Trophoblast cell (in vitro differentiated cells and primary cell): ENCODE results near the gene PER3.
A peak's percentile ranks its signal among the peaks of the same experiment; 100 is the strongest.

Experiments
- DNase-seq, 2 donors: peaks; one replicate each; pipeline ENCODE4 v3.0.0-alpha.2; 2016
- H2AFZ ChIP-seq: 2 replicates; pipeline ENCODE4 v1.6.1; 2013; ENCODE audit warnings: low read length, moderate library complexity, mild to moderate bottlenecking; ENCODE audit not compliant: insufficient read depth, poor library complexity
- H2AK5ac ChIP-seq: 2 replicates; pipeline ENCODE4 v1.6.1; 2013; ENCODE audit warnings: mild to moderate bottlenecking, low read length
- H2BK120ac ChIP-seq: 2 replicates; pipeline ENCODE4 v1.6.1; 2013; ENCODE audit warnings: low read length, mild to moderate bottlenecking, moderate library complexity; ENCODE audit not compliant: insufficient read depth, poor library complexity
- H2BK12ac ChIP-seq: 2 replicates; pipeline ENCODE4 v1.6.1; 2013; ENCODE audit warnings: mild to moderate bottlenecking, low read length, moderate library complexity
- H2BK5ac ChIP-seq: 2 replicates; pipeline ENCODE4 v1.6.1; 2013; ENCODE audit warnings: low read length, low read depth, moderate library complexity, mild to moderate bottlenecking; ENCODE audit not compliant: poor library complexity
- H3K14ac ChIP-seq: 2 replicates; pipeline ENCODE4 v1.6.1; 2013; ENCODE audit warnings: mild to moderate bottlenecking, low read length
- H3K18ac ChIP-seq: 2 replicates; pipeline ENCODE4 v1.6.1; 2013; ENCODE audit warnings: mild to moderate bottlenecking, low read length
- H3K23ac ChIP-seq: 2 replicates; pipeline ENCODE4 v1.6.1; 2013; ENCODE audit warnings: low read length
- H3K27ac ChIP-seq: 2 replicates; pipeline ENCODE4 v1.5.1; 2013; ENCODE audit warnings: low read depth, mild to moderate bottlenecking, inconsistent platforms, low read length, moderate library complexity
- H3K27me3 ChIP-seq: 2 replicates; pipeline ENCODE4 v1.6.1; 2013; ENCODE audit warnings: inconsistent platforms, mild to moderate bottlenecking, low read length, moderate library complexity; ENCODE audit not compliant: insufficient read depth
- H3K36me3 ChIP-seq, 2 experiments: 1 replicate in 1 of 2; 2 replicates in 1 of 2; pipeline ENCODE4 v1.6.1; 2013; ENCODE audit warnings: low read length in 2 of 2, mild to moderate bottlenecking in 2 of 2, moderate library complexity in 1 of 2; ENCODE audit not compliant: insufficient read depth in 2 of 2, control insufficient read depth in 1 of 2
- H3K4ac ChIP-seq: 2 replicates; pipeline ENCODE4 v1.6.1; 2013; ENCODE audit warnings: low read depth, mild to moderate bottlenecking, low read length, moderate library complexity
- H3K4me1 ChIP-seq, 2 experiments: 1 replicate in 1 of 2; 2 replicates in 1 of 2; pipeline ENCODE4 v1.6.1; 2013; ENCODE audit warnings: low read length in 2 of 2, mild to moderate bottlenecking in 2 of 2, moderate library complexity in 1 of 2; ENCODE audit not compliant: insufficient read depth in 2 of 2, control insufficient read depth in 1 of 2
- H3K4me2 ChIP-seq: 2 replicates; pipeline ENCODE4 v1.6.1; 2013; ENCODE audit warnings: inconsistent platforms, mild to moderate bottlenecking, low read length, moderate library complexity
- H3K4me3 ChIP-seq: 2 replicates; pipeline ENCODE4 v1.5.1; 2013; ENCODE audit warnings: mild to moderate bottlenecking, low read depth, low read length, inconsistent platforms
- H3K79me1 ChIP-seq: one replicate; pipeline ENCODE4 v1.6.1; 2013; ENCODE audit warnings: low read length
- H3K79me2 ChIP-seq: 2 replicates; pipeline ENCODE4 v1.6.1; 2013; ENCODE audit warnings: low read length, mild to moderate bottlenecking; ENCODE audit not compliant: control insufficient read depth, insufficient read depth, poor library complexity
- H3K9ac ChIP-seq: 2 replicates; pipeline ENCODE4 v1.6.1; 2013; ENCODE audit warnings: mild to moderate bottlenecking, low read length
- H3K9me3 ChIP-seq: 2 replicates; pipeline ENCODE4 v1.6.1; 2013; ENCODE audit warnings: low read depth, mild to moderate bottlenecking, control low read depth, inconsistent platforms, low read length; ENCODE audit not compliant: insufficient read depth
- H4K12ac ChIP-seq: 2 replicates; pipeline ENCODE4 v1.6.1; 2013; ENCODE audit warnings: low read depth, mild to moderate bottlenecking, low read length, moderate library complexity
- H4K8ac ChIP-seq: 2 replicates; pipeline ENCODE4 v1.6.1; 2013; ENCODE audit warnings: low read depth, mild to moderate bottlenecking, low read length, moderate library complexity
- H4K91ac ChIP-seq: one replicate; pipeline ENCODE4 v1.6.1; 2013; ENCODE audit warnings: low read depth, mild to moderate bottlenecking, low read length, moderate library complexity
- WGBS: extraction: QIAGEN DNeasy Blood & Tissue Kit; methylation state at CpG from one replicate; pipeline ENCODE4 v1.1.7; 2013; ENCODE audit warnings: missing lambda C conversion rate; ENCODE audit not compliant: insufficient read length, insufficient coverage; ENCODE audit errors: extremely low coverage; 5-methylcytosine and 5-hydroxymethylcytosine counted together

Gene PER3

GRCh38 chr1:7752512-7753417 is 31.3 kb upstream of the PER3 start:
- peak overlapping the region; percentile 7 for H3K4me2 ChIP-seq
- no peak overlapping the region for H4K12ac ChIP-seq
- WGBS: no CpG with 5 or more reads among the region's 18 CpGs
- no peaks in the 10 kb centered on the region for H3K79me2 ChIP-seq
- no peak overlapping the region for H3K23ac ChIP-seq
- H3K18ac ChIP-seq: no peak overlapping the region
- no peak overlapping the region for H2BK12ac ChIP-seq
- H3K4ac ChIP-seq: no peak overlapping the region
- no peak overlapping the region for H3K14ac ChIP-seq
- H3K27ac ChIP-seq: no peak overlapping the region
- no peak overlapping the region for H4K91ac ChIP-seq
- no peak overlapping the region for H2AFZ ChIP-seq
- H3K9ac ChIP-seq: no peak overlapping the region
- H3K9me3 ChIP-seq: no peaks in the 10 kb centered on the region
- no peak overlapping the region for H2BK120ac ChIP-seq
- no peaks in the 10 kb centered on the region for H3K27me3 ChIP-seq
- H3K4me3 ChIP-seq: no peak overlapping the region
- H2BK5ac ChIP-seq: no peak overlapping the region
- H3K4me1 ChIP-seq: no peaks in the 10 kb centered on the region
- no peaks in the 10 kb centered on the region for H3K36me3 ChIP-seq
- no peak overlapping the region for H2AK5ac ChIP-seq
- no peak overlapping the region for H4K8ac ChIP-seq
- peak; percentile 32 to 71 for DNase-seq
- no peaks in the 10 kb centered on the region for H3K79me1 ChIP-seq

- no peak overlapping the region for H3K4me3 ChIP-seq
- H3K9ac ChIP-seq: no peak overlapping the region
- H2BK120ac ChIP-seq: no peak overlapping the region
- no peaks in the 10 kb centered on the region for H3K4me1 ChIP-seq
- no peaks in the 10 kb centered on the region for H3K79me1 ChIP-seq
- H3K4me2 ChIP-seq: no peak overlapping the region
- no peak overlapping the region for H4K91ac ChIP-seq
- no peaks in the 10 kb centered on the region for H3K9me3 ChIP-seq
- no peak overlapping the region for H3K23ac ChIP-seq
- no peak overlapping the region for H3K4ac ChIP-seq
- H3K79me2 ChIP-seq: no peaks in the 10 kb centered on the region
- H3K27me3 ChIP-seq: no peaks in the 10 kb centered on the region
- H2BK12ac ChIP-seq: no peak overlapping the region
- H3K36me3 ChIP-seq: no peaks in the 10 kb centered on the region
- no peak overlapping the region for H4K8ac ChIP-seq
- H3K14ac ChIP-seq: no peak overlapping the region
- no peak for DNase-seq
- no peak overlapping the region for H3K18ac ChIP-seq
- H3K27ac ChIP-seq: no peak overlapping the region
- no CpG with 5 or more reads among the region's 3 CpGs for WGBS
- H4K12ac ChIP-seq: no peak overlapping the region
- no peak overlapping the region for H2AFZ ChIP-seq
- no peak overlapping the region for H2BK5ac ChIP-seq
- H2AK5ac ChIP-seq: no peak overlapping the region
Observed at GRCh38 chr1:7753641-7754040, 30.4 kb upstream of the PER3 start.

- Histone ChIP-seq H3K27me3 (no peaks in the 10 kb centered on the region), H2BK5ac (no peak overlapping the region), H3K79me1 (no peaks in the 10 kb centered on the region), H3K36me3 (no peaks in the 10 kb centered on the region), H3K4me1 (no peaks in the 10 kb centered on the region), H3K9me3 (no peaks in the 10 kb centered on the region), H4K91ac (no peak overlapping the region), H3K79me2 (no peaks in the 10 kb centered on the region), H3K18ac (no peak overlapping the region), H3K4me2 (no peak overlapping the region), H2BK120ac (no peak overlapping the region), H2AK5ac (no peak overlapping the region), H3K27ac (no peak overlapping the region), H3K9ac (no peak overlapping the region), H2BK12ac (no peak overlapping the region), H3K23ac (no peak overlapping the region), H4K8ac (no peak overlapping the region), H3K4me3 (no peak overlapping the region), H3K4ac (no peak overlapping the region), H3K14ac (no peak overlapping the region), H2AFZ (no peak overlapping the region), H4K12ac (no peak overlapping the region)
- no CpG with 5 or more reads among the region's 3 CpGs for WGBS
- DNase-seq: no peak
Observed at GRCh38 chr1:7754234-7754633, 29.9 kb upstream of the PER3 start.

DNA sequence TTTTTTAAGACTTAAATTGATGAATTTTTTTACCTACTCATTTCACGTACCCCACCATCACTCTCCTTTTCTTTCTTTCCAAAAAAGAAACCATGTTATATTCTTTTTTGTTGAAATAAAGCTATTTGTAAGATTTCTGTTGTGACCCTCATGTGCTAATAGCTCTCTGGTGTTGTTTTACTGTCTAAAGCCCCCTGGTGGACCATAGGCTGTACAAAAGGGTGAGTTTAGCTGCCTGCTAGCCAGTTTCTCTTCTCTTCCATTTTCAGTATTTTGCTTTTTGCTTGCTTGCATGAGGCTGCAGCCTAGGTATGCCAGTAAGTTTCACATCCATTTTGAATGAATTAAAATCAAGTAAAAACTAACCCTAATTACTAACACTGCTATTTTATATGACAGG is 28.6 kb upstream of the PER3 start:
- H4K91ac ChIP-seq: no peak overlapping the region
- H3K27me3 ChIP-seq: no peaks in the 10 kb centered on the region
- no peak overlapping the region for H2BK5ac ChIP-seq
- H2AK5ac ChIP-seq: no peak overlapping the region
- H2AFZ ChIP-seq: no peak overlapping the region
- no peaks in the 10 kb centered on the region for H3K9me3 ChIP-seq
- no peak overlapping the region for H3K18ac ChIP-seq
- H3K79me1 ChIP-seq: no peaks in the 10 kb centered on the region
- H3K4ac ChIP-seq: no peak overlapping the region
- H3K4me1 ChIP-seq: no peaks in the 10 kb centered on the region
- H3K23ac ChIP-seq: no peak overlapping the region
- no peak overlapping the region for H3K4me2 ChIP-seq
- 100% methylated on average over 1 of the region's 1 CpG for WGBS
- H3K14ac ChIP-seq: no peak overlapping the region
- peaks cover 0 to 2% of the 10 kb centered on the region in 2 experiments for H3K36me3 ChIP-seq
- H3K79me2 ChIP-seq: no peaks in the 10 kb centered on the region
- no peak overlapping the region for H4K8ac ChIP-seq
- H3K4me3 ChIP-seq: no peak overlapping the region
- H2BK12ac ChIP-seq: no peak overlapping the region
- no peak overlapping the region for H2BK120ac ChIP-seq
- DNase-seq: no peak
- no peak overlapping the region for H4K12ac ChIP-seq
- H3K27ac ChIP-seq: no peak overlapping the region
- H3K9ac ChIP-seq: no peak overlapping the region
